Measurements from ENCODE around the gene IL32.

- TF ChIP-seq TAF1 (IDR thresholded peaks at IDR 0.05; ENCODE audit: low read depth) (no peak), POLR2AphosphoS5 (IDR thresholded peaks at IDR 0.05) (no peak), EZH2 (IDR thresholded peaks at IDR 0.05; ENCODE audit: borderline replicate concordance, insufficient read depth, low read length, poor library complexity, severe bottlenecking) (no peak), EP300 (conservative IDR thresholded peaks at IDR 0.05; ENCODE audit: poor library complexity, severe bottlenecking) (no peak), MXI1 (conservative IDR thresholded peaks at IDR 0.05; ENCODE audit: poor library complexity, severe bottlenecking) (no peak), SMC3 (conservative IDR thresholded peaks at IDR 0.05; ENCODE audit: poor library complexity) (no peak)
- TF ChIP-seq, protein P1, sequence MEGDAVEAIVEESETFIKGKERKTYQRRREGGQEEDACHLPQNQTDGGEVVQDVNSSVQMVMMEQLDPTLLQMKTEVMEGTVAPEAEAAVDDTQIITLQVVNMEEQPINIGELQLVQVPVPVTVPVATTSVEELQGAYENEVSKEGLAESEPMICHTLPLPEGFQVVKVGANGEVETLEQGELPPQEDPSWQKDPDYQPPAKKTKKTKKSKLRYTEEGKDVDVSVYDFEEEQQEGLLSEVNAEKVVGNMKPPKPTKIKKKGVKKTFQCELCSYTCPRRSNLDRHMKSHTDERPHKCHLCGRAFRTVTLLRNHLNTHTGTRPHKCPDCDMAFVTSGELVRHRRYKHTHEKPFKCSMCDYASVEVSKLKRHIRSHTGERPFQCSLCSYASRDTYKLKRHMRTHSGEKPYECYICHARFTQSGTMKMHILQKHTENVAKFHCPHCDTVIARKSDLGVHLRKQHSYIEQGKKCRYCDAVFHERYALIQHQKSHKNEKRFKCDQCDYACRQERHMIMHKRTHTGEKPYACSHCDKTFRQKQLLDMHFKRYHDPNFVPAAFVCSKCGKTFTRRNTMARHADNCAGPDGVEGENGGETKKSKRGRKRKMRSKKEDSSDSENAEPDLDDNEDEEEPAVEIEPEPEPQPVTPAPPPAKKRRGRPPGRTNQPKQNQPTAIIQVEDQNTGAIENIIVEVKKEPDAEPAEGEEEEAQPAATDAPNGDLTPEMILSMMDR (IDR thresholded peaks at IDR 0.05; ENCODE audit: poor library complexity, severe bottlenecking): no peak
- TF ChIP-seq, protein P2, sequence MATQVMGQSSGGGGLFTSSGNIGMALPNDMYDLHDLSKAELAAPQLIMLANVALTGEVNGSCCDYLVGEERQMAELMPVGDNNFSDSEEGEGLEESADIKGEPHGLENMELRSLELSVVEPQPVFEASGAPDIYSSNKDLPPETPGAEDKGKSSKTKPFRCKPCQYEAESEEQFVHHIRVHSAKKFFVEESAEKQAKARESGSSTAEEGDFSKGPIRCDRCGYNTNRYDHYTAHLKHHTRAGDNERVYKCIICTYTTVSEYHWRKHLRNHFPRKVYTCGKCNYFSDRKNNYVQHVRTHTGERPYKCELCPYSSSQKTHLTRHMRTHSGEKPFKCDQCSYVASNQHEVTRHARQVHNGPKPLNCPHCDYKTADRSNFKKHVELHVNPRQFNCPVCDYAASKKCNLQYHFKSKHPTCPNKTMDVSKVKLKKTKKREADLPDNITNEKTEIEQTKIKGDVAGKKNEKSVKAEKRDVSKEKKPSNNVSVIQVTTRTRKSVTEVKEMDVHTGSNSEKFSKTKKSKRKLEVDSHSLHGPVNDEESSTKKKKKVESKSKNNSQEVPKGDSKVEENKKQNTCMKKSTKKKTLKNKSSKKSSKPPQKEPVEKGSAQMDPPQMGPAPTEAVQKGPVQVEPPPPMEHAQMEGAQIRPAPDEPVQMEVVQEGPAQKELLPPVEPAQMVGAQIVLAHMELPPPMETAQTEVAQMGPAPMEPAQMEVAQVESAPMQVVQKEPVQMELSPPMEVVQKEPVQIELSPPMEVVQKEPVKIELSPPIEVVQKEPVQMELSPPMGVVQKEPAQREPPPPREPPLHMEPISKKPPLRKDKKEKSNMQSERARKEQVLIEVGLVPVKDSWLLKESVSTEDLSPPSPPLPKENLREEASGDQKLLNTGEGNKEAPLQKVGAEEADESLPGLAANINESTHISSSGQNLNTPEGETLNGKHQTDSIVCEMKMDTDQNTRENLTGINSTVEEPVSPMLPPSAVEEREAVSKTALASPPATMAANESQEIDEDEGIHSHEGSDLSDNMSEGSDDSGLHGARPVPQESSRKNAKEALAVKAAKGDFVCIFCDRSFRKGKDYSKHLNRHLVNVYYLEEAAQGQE (IDR thresholded peaks at IDR 0.05; ENCODE audit: borderline replicate concordance): no peak
Measured at GRCh38 chr16:3057181-3058138, 8.0 kb upstream of the IL32 start.
